HG02571 (cell line): Measurements from ENCODE around the gene ZNG1A.
A peak's percentile ranks its signal among the peaks of the same experiment; 100 is the strongest.
"Not testable (repeated sequence)": the region's sequence is repeated elsewhere in the genome, so short reads cannot be mapped to it uniquely, and the experiment has no call there.

Source experiments
- ATAC-seq: cut with Tn5 transposase; IDR thresholded peaks from one replicate; pipeline ENCODE4 v1.9.1; 2021; ENCODE audit warnings: mild to moderate bottlenecking, moderate library complexity; ENCODE audit not compliant: unreplicated experiment

The ZNG1A gene

DNA sequence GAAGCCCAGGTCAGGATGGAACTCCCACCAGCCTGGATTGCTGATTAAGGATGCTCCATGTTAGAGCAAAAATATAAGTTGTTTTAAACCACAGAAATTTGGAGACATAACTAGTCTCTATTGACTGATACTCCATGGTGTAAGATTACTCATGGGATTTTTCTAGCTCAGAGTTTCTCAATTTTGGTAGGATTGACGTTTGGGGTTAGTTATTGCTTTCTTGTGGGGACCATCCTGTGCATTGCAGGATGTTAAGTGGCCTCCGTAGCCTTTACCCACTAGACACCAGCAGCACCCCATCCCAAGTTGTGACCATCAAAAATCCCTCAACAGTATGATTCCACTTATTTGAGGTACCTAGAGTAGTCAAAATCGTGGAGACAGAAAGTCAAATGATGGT lies 80.1 kb downstream of the ZNG1A start:
- ATAC-seq = not testable (repeated sequence)

DNA sequence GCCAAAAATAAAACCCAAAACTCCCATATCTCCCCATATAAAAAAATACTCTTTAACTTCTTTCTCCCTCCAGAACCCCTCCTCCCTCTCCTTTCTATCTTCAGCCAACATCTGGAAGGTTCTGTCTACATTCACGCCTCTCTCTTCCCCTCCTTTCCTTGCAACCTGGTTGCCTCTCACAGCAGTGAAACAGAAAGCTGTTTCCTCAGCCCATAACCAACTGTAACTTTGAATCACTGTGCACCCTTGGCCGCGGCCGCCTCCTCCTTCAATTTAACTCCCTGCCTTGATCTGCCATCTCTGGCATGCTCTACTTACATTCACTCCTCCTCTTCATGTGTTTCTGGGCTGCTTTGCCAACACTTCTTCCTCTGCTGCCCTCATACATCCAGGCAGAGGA lies 83.9 kb downstream of the ZNG1A start:
- ATAC-seq = not testable (repeated sequence)

DNA sequence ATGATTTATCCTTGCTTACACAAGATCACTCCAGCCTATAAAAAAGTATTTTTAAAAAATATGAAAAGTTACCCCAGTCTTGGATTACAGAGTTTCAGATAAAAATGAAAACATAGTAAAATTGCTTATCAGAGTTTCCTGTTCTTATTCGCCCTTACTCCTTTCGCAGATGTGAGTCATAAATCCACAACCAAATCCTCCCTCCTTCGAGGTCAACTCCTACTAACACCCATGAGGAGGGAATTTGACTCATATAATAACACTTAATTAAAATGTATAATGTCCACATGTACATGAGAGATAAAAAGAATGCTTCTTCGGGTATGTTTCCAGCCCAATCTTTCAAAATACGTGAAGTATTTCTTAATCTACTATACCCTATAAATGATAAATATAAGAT lies 84.5 kb downstream of the ZNG1A start:
- ATAC-seq = not testable (repeated sequence)

- not testable (repeated sequence) for ATAC-seq
These were observed 84.9 kb downstream of the ZNG1A start for GRCh38 chr9:93909-94308.

DNA sequence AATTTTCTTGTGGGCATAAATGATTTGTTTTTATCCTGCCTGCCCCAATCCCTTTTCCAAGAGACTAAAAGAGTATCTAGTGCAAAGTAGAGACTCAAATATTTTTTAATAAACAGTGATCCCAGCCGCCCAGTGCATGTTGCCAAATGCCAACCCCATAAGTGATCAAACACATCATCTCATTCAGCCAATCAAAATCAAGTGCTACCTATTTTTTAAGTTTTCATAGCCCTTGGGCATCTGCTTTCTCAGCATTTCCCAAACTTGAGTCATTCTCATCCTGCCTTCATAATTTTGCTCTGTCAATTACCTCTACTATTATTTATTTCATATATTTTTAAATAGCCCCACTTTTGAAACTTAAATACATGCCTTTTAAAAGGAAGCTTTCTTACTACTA lies 88.0 kb downstream of the ZNG1A start:
- ATAC-seq = not testable (repeated sequence)

GRCh38 chr9:88396-89037 lies 90.3 kb downstream of the ZNG1A start:
- ATAC-seq = peak; percentile 61

DNA sequence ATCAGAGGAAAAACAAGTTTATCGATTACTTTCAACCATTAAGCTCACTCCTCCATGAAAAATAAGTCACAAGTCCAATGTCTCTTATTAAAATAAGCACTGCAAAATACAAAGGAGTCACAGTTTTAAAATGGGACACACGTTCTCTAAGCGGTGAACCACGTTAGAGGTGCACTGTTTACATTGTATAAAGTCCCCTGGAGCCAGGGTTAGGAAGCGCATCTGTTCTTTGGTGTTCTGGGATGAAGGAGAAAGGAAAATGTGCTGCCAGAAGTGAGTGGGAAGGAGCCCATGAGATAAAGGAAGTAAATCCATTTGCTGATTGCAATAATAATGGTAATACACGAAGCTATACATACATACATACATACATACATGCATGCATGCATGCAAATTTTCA lies 91.0 kb downstream of the ZNG1A start:
- ATAC-seq = not testable (repeated sequence)

- ATAC-seq = not testable (repeated sequence)
These were observed 91.8 kb downstream of the ZNG1A start for GRCh38 chr9:87105-87504.

- ATAC-seq = not testable (repeated sequence)
These were observed 92.2 kb downstream of the ZNG1A start for GRCh38 chr9:86697-87096.

- ATAC-seq = not testable (repeated sequence)
These were observed 95.7 kb downstream of the ZNG1A start for GRCh38 chr9:82932-83689.

GRCh38 chr9:78333-78732 lies 100.5 kb downstream of the ZNG1A start:
- ATAC-seq = not testable (repeated sequence)

DNA sequence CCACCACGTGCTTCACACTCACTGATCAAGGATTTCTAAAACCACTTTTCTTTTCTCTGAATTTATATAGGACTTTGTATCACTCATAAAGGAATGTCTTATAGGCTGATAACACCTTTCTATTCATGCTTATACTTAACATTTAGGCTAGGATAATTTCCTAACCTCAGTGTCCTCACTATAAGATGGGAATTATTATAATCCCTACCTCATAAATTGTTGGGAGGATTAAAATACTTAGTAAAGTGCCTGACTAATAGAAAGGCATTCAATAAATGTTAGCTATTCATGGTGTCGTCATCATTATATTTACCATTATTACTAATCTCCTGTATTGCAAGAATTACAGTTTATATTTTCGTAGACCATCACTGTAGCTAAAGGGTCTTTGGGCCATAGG lies 102.5 kb downstream of the ZNG1A start:
- ATAC-seq = not testable (repeated sequence)

DNA sequence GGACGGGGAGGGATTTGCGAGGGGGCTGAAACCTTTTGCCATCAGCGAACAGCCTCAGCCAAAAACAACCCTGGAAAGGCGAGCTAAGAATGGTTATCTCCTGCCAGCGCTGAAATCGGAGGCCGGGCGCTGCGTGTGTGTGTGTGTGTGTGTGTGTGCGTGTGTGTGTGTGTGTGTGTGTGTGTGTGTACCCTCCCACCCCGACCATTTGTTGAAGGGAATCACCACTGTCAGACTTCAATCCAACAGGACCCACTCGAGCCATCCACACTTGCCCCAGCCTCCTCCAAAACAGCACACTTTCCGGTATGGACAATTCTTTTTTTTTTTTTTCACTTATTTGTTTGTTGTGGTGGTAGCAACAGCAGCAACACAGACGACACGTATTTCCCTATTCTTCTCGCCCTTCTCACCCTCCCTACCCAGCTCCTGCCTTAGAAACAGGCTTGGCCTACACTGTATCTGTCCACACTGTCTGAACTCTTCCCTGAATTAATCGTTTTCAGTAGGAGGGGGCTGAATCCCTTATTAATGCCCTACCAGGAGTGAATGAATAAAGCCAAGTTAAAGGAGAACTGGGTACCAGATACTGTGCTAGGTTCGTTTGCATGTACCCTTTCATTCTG lies 104.8 kb downstream of the ZNG1A start:
- ATAC-seq = not testable (repeated sequence)

GRCh38 chr9:73076-73899 lies 105.6 kb downstream of the ZNG1A start:
- not testable (repeated sequence) for ATAC-seq
